Spinal cord (tissue), 10 donors: ENCODE measurements around the gene GRPEL1. TPM values are rescaled to one million over a fixed set of nuclear protein-coding genes. Genes with fewer than 3 reads are reported as not detected.
A peak's percentile ranks its signal among the peaks of the same experiment; 100 is the strongest.
"Not testable (repeated sequence)": the region's sequence is repeated elsewhere in the genome, so short reads cannot be mapped to it uniquely, and the experiment has no call there.

Experiments
- DNase-seq, 6 donors: peaks; one replicate each; pipeline versions ENCODE4 v3.0.0 to v3.0.0-alpha.2; 2013 to 2015; ENCODE audit warnings: low spot score in 6 of 6, low read depth in 4 of 6
- H3K27ac ChIP-seq: one replicate; pipeline ENCODE4 v1.5.1; 2013; ENCODE audit warnings: low read depth, low read length, control low read depth
- H3K27me3 ChIP-seq: one replicate; pipeline ENCODE4 v1.6.1; 2013; ENCODE audit warnings: low read length; ENCODE audit not compliant: control insufficient read depth, insufficient read depth
- H3K36me3 ChIP-seq: one replicate; pipeline ENCODE4 v1.6.1; 2013; ENCODE audit warnings: low read length; ENCODE audit not compliant: control insufficient read depth, insufficient read depth
- H3K4me1 ChIP-seq: one replicate; pipeline ENCODE4 v1.6.1; 2013; ENCODE audit warnings: low read length; ENCODE audit not compliant: control insufficient read depth, insufficient read depth
- H3K4me3 ChIP-seq: one replicate; pipeline ENCODE4 v1.5.1; 2013; ENCODE audit warnings: low read depth, low read length, control low read depth
- H3K9me3 ChIP-seq: one replicate; pipeline ENCODE4 v1.6.1; 2013; ENCODE audit warnings: low read length; ENCODE audit not compliant: control insufficient read depth, insufficient read depth
- WGBS: methylation state at CpG from one replicate; pipeline ENCODE4 v1.1.5; 2013; ENCODE audit warnings: missing lambda C conversion rate; ENCODE audit not compliant: insufficient coverage; 5-methylcytosine and 5-hydroxymethylcytosine counted together
- polyA plus RNA-seq, 2 donors: library from polyadenylated mRNA; unstranded; fragments of 120-200 nt; gene quantifications; one replicate each; pipeline ENCODE4 v1.2.1, GENCODE V29; 2013; ENCODE audit not compliant: insufficient read length in 2 of 2
- total RNA-seq, 2 donors: library from RNA; depleted of rRNA in 1 of 2; stranded (reverse); fragments of 120-200 nt in 1 of 2; fragments of >200 nt in 1 of 2; gene quantifications; one replicate each; pipeline versions ENCODE4 v1.2.3 to v1.2.4, GENCODE V29; 2013 to 2014
- donor health status: healthy.

The GRPEL1 gene
- total and polyA plus RNA-seq, 4 donors: 15.3 to 38.2 (median 34.2) TPM

- Histone ChIP-seq H3K36me3 (no peaks in the 10 kb centered on the region), H3K4me3 (no peak overlapping the region), H3K27me3 (no peaks in the 10 kb centered on the region), H3K4me1 (peaks cover 8% of the 10 kb centered on the region), H3K9me3 (no peaks in the 10 kb centered on the region), H3K27ac (no peak overlapping the region)
- DNase-seq: no peak
- WGBS: 92% methylated on average over 15 of the region's 16 CpGs
These were observed 27.8 kb upstream of the GRPEL1 start for GRCh38 chr4:7095611-7096155.

GRCh38 chr4:7094916-7095315 is 27.1 kb upstream of the GRPEL1 start:
- no peaks in the 10 kb centered on the region for H3K36me3 ChIP-seq
- DNase-seq: peak in 1 of 6 donors; percentile 29
- H3K4me1 ChIP-seq: peaks cover 9% of the 10 kb centered on the region
- WGBS: 72% methylated on average over 10 of the region's 10 CpGs
- H3K4me3 ChIP-seq: no peak overlapping the region
- H3K9me3 ChIP-seq: no peaks in the 10 kb centered on the region
- H3K27ac ChIP-seq: no peak overlapping the region
- no peaks in the 10 kb centered on the region for H3K27me3 ChIP-seq

GRCh38 chr4:7092026-7092425 is 24.2 kb upstream of the GRPEL1 start:
- Histone ChIP-seq H3K27ac (no peak overlapping the region), H3K27me3 (no peaks in the 10 kb centered on the region), H3K4me1 (peaks cover 17% of the 10 kb centered on the region), H3K4me3 (no peak overlapping the region), H3K36me3 (no peaks in the 10 kb centered on the region), H3K9me3 (peaks cover under 1% of the 10 kb centered on the region)
- WGBS: no CpG with 5 or more reads among the region's 3 CpGs
- DNase-seq: no peak

- Histone ChIP-seq H3K27ac (peak overlapping the region; percentile 64), H3K36me3 (no peaks in the 10 kb centered on the region), H3K9me3 (peaks cover 6% of the 10 kb centered on the region), H3K4me3 (no peak overlapping the region), H3K27me3 (no peaks in the 10 kb centered on the region), H3K4me1 (peaks cover 9% of the 10 kb centered on the region)
- peak in 1 of 6 donors; percentile 79 for DNase-seq
- WGBS: 33% methylated on average over 1 of the region's 5 CpGs
These were observed 21.5 kb upstream of the GRPEL1 start for GRCh38 chr4:7089213-7089986.

GRCh38 chr4:7087036-7087435 is 19.2 kb upstream of the GRPEL1 start:
- Histone ChIP-seq H3K27ac (no peak overlapping the region), H3K9me3 (peaks cover 6% of the 10 kb centered on the region), H3K4me1 (peaks cover 9% of the 10 kb centered on the region), H3K4me3 (no peak overlapping the region), H3K27me3 (peaks cover 11% of the 10 kb centered on the region), H3K36me3 (no peaks in the 10 kb centered on the region)
- DNase-seq: no peak
- WGBS: 40% methylated on average over 1 of the region's 3 CpGs

GRCh38 chr4:7086384-7086783 is 18.5 kb upstream of the GRPEL1 start:
- no peak for DNase-seq
- H3K36me3 ChIP-seq: no peaks in the 10 kb centered on the region
- H3K4me3 ChIP-seq: no peak overlapping the region
- H3K4me1 ChIP-seq: peaks cover 9% of the 10 kb centered on the region
- WGBS: no CpG with 5 or more reads among the region's 1 CpG
- H3K9me3 ChIP-seq: peaks cover 6% of the 10 kb centered on the region
- H3K27me3 ChIP-seq: peaks cover 11% of the 10 kb centered on the region
- H3K27ac ChIP-seq: no peak overlapping the region

- H3K27me3 ChIP-seq: peaks cover 11% of the 10 kb centered on the region
- not testable (repeated sequence) for DNase-seq, H3K9me3 ChIP-seq, H3K36me3 ChIP-seq, H3K4me1 ChIP-seq, H3K4me3 ChIP-seq, H3K27ac ChIP-seq
- WGBS: 70% methylated on average over 5 of the region's 9 CpGs
These were observed 16.7 kb upstream of the GRPEL1 start for GRCh38 chr4:7084564-7084961.

GRCh38 chr4:7083597-7084563 is 16.0 kb upstream of the GRPEL1 start:
- H3K27me3 ChIP-seq: peaks cover 11% of the 10 kb centered on the region
- no peak overlapping the region for H3K4me3 ChIP-seq
- peaks cover 6% of the 10 kb centered on the region for H3K9me3 ChIP-seq
- no peak overlapping the region for H3K27ac ChIP-seq
- WGBS: 69% methylated on average over 7 of the region's 9 CpGs
- no peaks in the 10 kb centered on the region for H3K4me1 ChIP-seq
- no peak for DNase-seq
- no peaks in the 10 kb centered on the region for H3K36me3 ChIP-seq

- peaks cover 11% of the 10 kb centered on the region for H3K27me3 ChIP-seq
- H3K27ac ChIP-seq, DNase-seq, H3K36me3 ChIP-seq, H3K4me3 ChIP-seq, H3K4me1 ChIP-seq, H3K9me3 ChIP-seq: not testable (repeated sequence)
- 80% methylated on average over 1 of the region's 2 CpGs for WGBS
These were observed 12.0 kb upstream of the GRPEL1 start for GRCh38 chr4:7079909-7080308.
